Panc1 (cell line): ENCODE results near the gene HSPA12A. TPM values are rescaled to one million over a fixed set of nuclear protein-coding genes. Genes with fewer than 3 reads are reported as not detected.

Source experiments
- ATAC-seq: fragments of 200-7000 bp; cut with Tn5 transposase; 2 replicates; pipeline ENCODE4 v1.9.1; 2020; ENCODE audit warnings: mild to moderate bottlenecking, moderate library complexity
- BruUV-seq: library from RNA; stranded (reverse); fragments of 400-500 nt; replicated peaks from 2 replicates; lab custom pipeline; 2021; lab: Mats Ljungman, UMichigan
- CTCF ChIA-PET: fragments of 300-600 bp; sonication (Branson Sonifier 250); formaldehyde crosslinking; loops from one replicate; lab custom pipeline; 2022; ENCODE audit warnings: antibody characterized with exemption; lab: Charles Lee
- POLR2A ChIA-PET: fragments of 300-600 bp; sonication (Branson Sonifier 250); formaldehyde crosslinking; loops from one replicate; lab custom pipeline; 2022; ENCODE audit warnings: antibody characterized with exemption; lab: Charles Lee
- DNase-seq: peaks from one replicate; pipeline ENCODE4 v3.0.0-alpha.2; 2010; ENCODE audit warnings: low read depth, low spot score
- H3K27ac ChIP-seq: 2 replicates; pipeline ENCODE4 v1.5.1; 2011; ENCODE audit warnings: mild to moderate bottlenecking, low read length, inconsistent platforms
- H3K27me3 ChIP-seq: fragments of 200-500 bp; sonication (Bioruptor generic); 2 replicates; pipeline ENCODE4 v1.6.0; 2014; ENCODE audit warnings: low read length, inconsistent platforms; ENCODE audit not compliant: control insufficient read depth, insufficient read depth
- H3K36me3 ChIP-seq: fragments of 200-500 bp; sonication (Bioruptor generic); 2 replicates; pipeline ENCODE4 v1.5.1; 2014; ENCODE audit warnings: inconsistent platforms, mild to moderate bottlenecking, low read length, moderate library complexity; ENCODE audit not compliant: control insufficient read depth, insufficient read depth
- H3K4me1 ChIP-seq: 2 replicates; pipeline ENCODE4 v1.5.1; 2011; ENCODE audit warnings: inconsistent platforms, mild to moderate bottlenecking, low read length, moderate library complexity; ENCODE audit not compliant: control insufficient read depth, insufficient read depth
- H3K4me3 ChIP-seq, 2 experiments: 2 replicates each; pipeline ENCODE4 v1.5.1; 2011 to 2012; ENCODE audit warnings: low read depth in 2 of 2, low read length in 2 of 2, mild to moderate bottlenecking in 2 of 2, inconsistent platforms in 1 of 2, moderate library complexity in 1 of 2
- H3K9me3 ChIP-seq: fragments of 200-500 bp; sonication (Bioruptor generic); 2 replicates; pipeline ENCODE4 v1.5.1; 2014; ENCODE audit warnings: low read depth, mild to moderate bottlenecking, inconsistent platforms, low read length, moderate library complexity; ENCODE audit not compliant: control insufficient read depth, insufficient read depth
- CTCF ChIP-seq: fragments of 450-650 bp; IDR thresholded peaks from 2 replicates; pipeline ENCODE4 v1.5.1; 2017; ENCODE audit warnings: mild to moderate bottlenecking
- POLR2AphosphoS5 ChIP-seq: IDR thresholded peaks from 2 replicates; pipeline ENCODE4 v1.6.1; 2012; ENCODE audit warnings: mild to moderate bottlenecking, low read depth, low read length, moderate library complexity
- REST ChIP-seq, 2 experiments: IDR thresholded peaks; 2 replicates each; pipeline ENCODE4 v1.6.1; 2011 to 2012; ENCODE audit warnings: low read depth in 2 of 2, control low read depth in 1 of 2, low read length in 1 of 2, mild to moderate bottlenecking in 1 of 2, moderate library complexity in 1 of 2; ENCODE audit not compliant: insufficient read depth in 1 of 2
- SIN3A ChIP-seq: IDR thresholded peaks from 2 replicates; pipeline ENCODE4 v1.6.1; 2012; ENCODE audit warnings: low read depth, mild to moderate bottlenecking, low read length, moderate library complexity, borderline replicate concordance; ENCODE audit not compliant: insufficient read depth
- TCF7L2 ChIP-seq: IDR thresholded peaks from 2 replicates; pipeline ENCODE4 v1.6.1; 2011; ENCODE audit warnings: mild to moderate bottlenecking, low read depth, low read length, inconsistent platforms
- in situ Hi-C: cut with HindIII; loops from 2 replicates; pipeline ENCODE4 v1.10.0; 2016; ENCODE audit warnings: low sequenced_read_pairs, low pct_unique_long_range_greater_than_20kb
- intact Hi-C: fragments of 100-400 bp; cut with micrococcal nuclease; formaldehyde crosslinking; loops from one replicate; pipeline ENCODE4 v1.10.0; 2022; ENCODE audit not compliant: unreplicated experiment
- total RNA-seq: library from RNA; stranded (reverse); gene quantifications from one replicate; pipeline ENCODE4 v1.2.1, GENCODE V29; 2021; ENCODE audit not compliant: unreplicated experiment

Gene HSPA12A
- total RNA-seq, 1 experiment from 2014 or later, result 7.7 TPM

GRCh38 chr10:116702165-116702564 is 40.2 kb downstream of the HSPA12A start:
- ChIA-PET CTCF (no interaction called here), POLR2A (no interaction called here)
- Histone ChIP-seq H3K9me3 (no peaks in the 10 kb centered on the region), H3K27ac (no peak overlapping the region), H3K27me3 (no peaks in the 10 kb centered on the region), H3K4me3 (no peak overlapping the region), H3K36me3 (no peaks in the 10 kb centered on the region), H3K4me1 (no peaks in the 10 kb centered on the region)
- BruUV-seq, result no TSS peak
- in situ Hi-C loops, result no loop called here
- DNase-seq (no peak), ATAC-seq (no peak)
- intact Hi-C loops, result no loop called here
- TF ChIP-seq POLR2AphosphoS5 (no peak), REST (IDR thresholded peaks at IDR 0.05; ENCODE audit: insufficient read depth in 1 of 2, low read depth in 2 of 2, low read length in 1 of 2) (no peak), CTCF (no peak), SIN3A (no peak), TCF7L2 (no peak)

GRCh38 chr10:116699471-116700150 is 42.8 kb downstream of the HSPA12A start:
- ATAC-seq, result no peak

More at GRCh38 chr10:116699471-116700150, 42.8 kb downstream of the HSPA12A start:
- Histone ChIP-seq H3K27me3 (no peaks in the 10 kb centered on the region), H3K4me3 (no peak overlapping the region), H3K36me3 (no peaks in the 10 kb centered on the region), H3K27ac (no peak overlapping the region), H3K4me1 (no peaks in the 10 kb centered on the region), H3K9me3 (no peaks in the 10 kb centered on the region)
- BruUV-seq, result no TSS peak
- no peak for TF ChIP-seq TCF7L2
- no peak for TF ChIP-seq REST (IDR thresholded peaks at IDR 0.05; ENCODE audit: insufficient read depth in 1 of 2, low read depth in 2 of 2, low read length in 1 of 2)
- TF ChIP-seq CTCF, result no peak
- TF ChIP-seq POLR2AphosphoS5, result no peak
- no peak for TF ChIP-seq SIN3A
- no peak for DNase-seq
- ChIA-PET CTCF (interaction anchor here (0.6 to 1.0 kb wide), 2 partner anchors 18 to 475 kb away, joined by 3 to 4 read pairs; no protein-coding TSS in a partner anchor), POLR2A (no interaction called here)
- in situ Hi-C loops (no loop called here), intact Hi-C loops (no loop called here)
